ENCODE data around the gene MED31.
"Not testable (repeated sequence)": the region's sequence is repeated elsewhere in the genome, so short reads cannot be mapped to it uniquely, and the experiment has no call there.

DNA sequence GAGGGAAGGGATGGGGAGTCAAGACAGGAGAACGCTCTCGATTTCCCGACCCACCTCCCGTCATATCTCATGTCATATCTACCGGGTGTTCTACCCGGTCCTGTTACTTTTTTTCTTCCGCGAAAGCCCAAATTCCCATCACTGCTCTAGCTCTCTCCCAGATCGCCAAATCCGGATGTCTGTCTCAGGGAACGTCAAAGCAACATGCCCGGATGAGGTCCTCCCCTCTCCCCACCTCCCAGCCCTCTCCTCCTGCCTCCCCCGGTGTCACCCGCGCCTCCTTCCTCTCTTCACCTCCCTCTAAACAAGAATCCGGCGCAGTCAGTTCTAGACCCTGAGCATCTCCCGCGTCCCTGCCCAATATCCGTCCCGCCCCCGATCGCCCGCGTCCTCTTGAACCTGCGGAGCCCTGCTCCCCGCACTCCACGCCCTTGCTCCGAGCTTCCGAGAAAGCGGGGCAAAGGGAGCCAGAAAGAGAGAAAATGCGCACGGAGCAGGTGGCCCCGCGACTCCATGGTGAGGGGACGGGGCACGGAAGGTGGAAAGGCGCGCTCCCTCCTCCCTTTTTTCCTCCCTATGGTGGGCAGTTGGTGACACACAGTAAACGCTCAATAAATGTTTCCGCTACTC lies 4.4 kb upstream of the MED31 start:
- TF ChIP-seq, protein P1, sequence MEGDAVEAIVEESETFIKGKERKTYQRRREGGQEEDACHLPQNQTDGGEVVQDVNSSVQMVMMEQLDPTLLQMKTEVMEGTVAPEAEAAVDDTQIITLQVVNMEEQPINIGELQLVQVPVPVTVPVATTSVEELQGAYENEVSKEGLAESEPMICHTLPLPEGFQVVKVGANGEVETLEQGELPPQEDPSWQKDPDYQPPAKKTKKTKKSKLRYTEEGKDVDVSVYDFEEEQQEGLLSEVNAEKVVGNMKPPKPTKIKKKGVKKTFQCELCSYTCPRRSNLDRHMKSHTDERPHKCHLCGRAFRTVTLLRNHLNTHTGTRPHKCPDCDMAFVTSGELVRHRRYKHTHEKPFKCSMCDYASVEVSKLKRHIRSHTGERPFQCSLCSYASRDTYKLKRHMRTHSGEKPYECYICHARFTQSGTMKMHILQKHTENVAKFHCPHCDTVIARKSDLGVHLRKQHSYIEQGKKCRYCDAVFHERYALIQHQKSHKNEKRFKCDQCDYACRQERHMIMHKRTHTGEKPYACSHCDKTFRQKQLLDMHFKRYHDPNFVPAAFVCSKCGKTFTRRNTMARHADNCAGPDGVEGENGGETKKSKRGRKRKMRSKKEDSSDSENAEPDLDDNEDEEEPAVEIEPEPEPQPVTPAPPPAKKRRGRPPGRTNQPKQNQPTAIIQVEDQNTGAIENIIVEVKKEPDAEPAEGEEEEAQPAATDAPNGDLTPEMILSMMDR (IDR thresholded peaks at IDR 0.05) = not testable (repeated sequence)
- TF ChIP-seq POLR2A (IDR thresholded peaks at IDR 0.05) = not testable (repeated sequence)

All from testis (tissue), 2 donors.